H9 (cell line): ENCODE data around the gene CPAMD8. TPM values are rescaled to one million over a fixed set of nuclear protein-coding genes. Genes with fewer than 3 reads are reported as not detected.

Experiments used
- DNase-seq: peaks from one replicate; pipeline ENCODE4 v3.0.0-alpha.2; 2017
- H2AFZ ChIP-seq: one replicate; pipeline ENCODE4 v1.6.1; 2013; ENCODE audit warnings: mild to moderate bottlenecking, low read length, control low read depth, moderate library complexity
- H2AK5ac ChIP-seq: 2 replicates; pipeline ENCODE4 v1.6.1; 2013; ENCODE audit warnings: low read length, control low read depth, mixed read lengths; ENCODE audit not compliant: insufficient read length
- H2BK120ac ChIP-seq: one replicate; pipeline ENCODE4 v1.6.1; 2013; ENCODE audit warnings: low read depth, mild to moderate bottlenecking, low read length, control low read depth, inconsistent platforms; ENCODE audit not compliant: poor library complexity, severe bottlenecking
- H2BK12ac ChIP-seq: 2 replicates; pipeline ENCODE4 v1.6.1; 2013; ENCODE audit warnings: low read length, control low read depth, mixed read lengths, low read depth; ENCODE audit not compliant: insufficient read length
- H2BK15ac ChIP-seq: 2 replicates; pipeline ENCODE4 v1.6.1; 2013; ENCODE audit warnings: low read depth, low read length, control low read depth
- H2BK20ac ChIP-seq: one replicate; pipeline ENCODE4 v1.6.1; 2013; ENCODE audit warnings: low read depth, mild to moderate bottlenecking, low read length, control low read depth, inconsistent platforms; ENCODE audit not compliant: poor library complexity, severe bottlenecking
- H2BK5ac ChIP-seq: 2 replicates; pipeline ENCODE4 v1.6.1; 2013; ENCODE audit warnings: low read length, control low read depth, mixed read lengths; ENCODE audit not compliant: insufficient read length
- H3K14ac ChIP-seq: 2 replicates; pipeline ENCODE4 v1.6.1; 2013; ENCODE audit warnings: low read length, control low read depth; ENCODE audit not compliant: insufficient read depth
- H3K18ac ChIP-seq: 2 replicates; pipeline ENCODE4 v1.6.1; 2013; ENCODE audit warnings: low read depth, mild to moderate bottlenecking, mixed read lengths, low read length, control low read depth; ENCODE audit not compliant: insufficient read length
- H3K23ac ChIP-seq: 2 replicates; pipeline ENCODE4 v1.6.1; 2013; ENCODE audit warnings: low read length, control low read depth, mixed read lengths, low read depth; ENCODE audit not compliant: insufficient read length
- H3K23me2 ChIP-seq: 2 replicates; pipeline ENCODE4 v1.6.1; 2013; ENCODE audit warnings: low read depth, mild to moderate bottlenecking, mixed read lengths, low read length, control low read depth; ENCODE audit not compliant: insufficient read length, poor library complexity, severe bottlenecking
- H3K27ac ChIP-seq: 2 replicates; pipeline ENCODE4 v1.5.1; 2013; ENCODE audit warnings: low read length, control low read depth, mixed read lengths, low read depth; ENCODE audit not compliant: insufficient read length
- H3K27me3 ChIP-seq: 2 replicates; pipeline ENCODE4 v1.6.1; 2013; ENCODE audit warnings: low read length, control low read depth, inconsistent platforms; ENCODE audit not compliant: insufficient read depth
- H3K4ac ChIP-seq: 2 replicates; pipeline ENCODE4 v1.6.1; 2013; ENCODE audit warnings: low read depth, mild to moderate bottlenecking, control low read depth, inconsistent platforms, low read length, moderate library complexity
- H3K4me1 ChIP-seq: 2 replicates; pipeline ENCODE4 v1.6.1; 2013; ENCODE audit warnings: low read length, control low read depth, inconsistent platforms; ENCODE audit not compliant: insufficient read depth
- H3K4me2 ChIP-seq: 2 replicates; pipeline ENCODE4 v1.6.1; 2013; ENCODE audit warnings: low read length, control low read depth, mixed read lengths; ENCODE audit not compliant: insufficient read length, insufficient read depth
- H3K56ac ChIP-seq: 2 replicates; pipeline ENCODE4 v1.6.1; 2013; ENCODE audit warnings: low read depth, mild to moderate bottlenecking, mixed read lengths, low read length, control low read depth; ENCODE audit not compliant: insufficient read length
- H3K79me1 ChIP-seq: 2 replicates; pipeline ENCODE4 v1.6.1; 2013; ENCODE audit warnings: low read depth, mild to moderate bottlenecking, moderate library complexity, low read length, control low read depth, inconsistent platforms; ENCODE audit not compliant: insufficient read depth, poor library complexity, severe bottlenecking
- H3K79me2 ChIP-seq: 2 replicates; pipeline ENCODE4 v1.6.1; 2013; ENCODE audit warnings: low read length, control low read depth, inconsistent platforms; ENCODE audit not compliant: insufficient read depth
- H3K9ac ChIP-seq: 2 replicates; pipeline ENCODE4 v1.6.1; 2013; ENCODE audit warnings: low read length, control low read depth, mixed read lengths; ENCODE audit not compliant: insufficient read length; ENCODE audit errors: extremely low read depth
- H3K9me3 ChIP-seq: one replicate; pipeline ENCODE4 v1.6.1; 2013; ENCODE audit warnings: low read depth, low read length, inconsistent platforms; ENCODE audit not compliant: control insufficient read depth
- H3T11ph ChIP-seq: one replicate; pipeline ENCODE4 v1.6.1; 2013; ENCODE audit warnings: mild to moderate bottlenecking, low read length, control low read depth, inconsistent platforms
- H4K20me1 ChIP-seq: one replicate; pipeline ENCODE4 v1.6.1; 2013; ENCODE audit not compliant: control insufficient read depth, insufficient read length, insufficient read depth
- H4K5ac ChIP-seq: 2 replicates; pipeline ENCODE4 v1.6.1; 2013; ENCODE audit warnings: low read depth, mild to moderate bottlenecking, mixed read lengths, low read length, control low read depth; ENCODE audit not compliant: insufficient read length
- H4K8ac ChIP-seq: replicated peaks from 2 replicates; pipeline ENCODE4 v1.6.1; 2013; ENCODE audit warnings: low read length, control low read depth, mixed read lengths, low read depth; ENCODE audit not compliant: insufficient read length
- H4K91ac ChIP-seq: 2 replicates; pipeline ENCODE4 v1.6.1; 2013; ENCODE audit warnings: low read depth, mild to moderate bottlenecking, moderate library complexity, mixed read lengths, low read length, control low read depth; ENCODE audit not compliant: insufficient read length
- H3K27ac Mint-ChIP-seq, 3 experiments: 2 replicates in 2 of 3; 3 replicates in 1 of 3; pipeline ENCODE4 v1.8.0; 2020 to 2021; ENCODE audit warnings: mixed read lengths in 3 of 3, mild to moderate bottlenecking in 1 of 3, moderate library complexity in 1 of 3
- H3K27me3 Mint-ChIP-seq: 2 replicates; pipeline ENCODE4 v1.8.0; 2021; ENCODE audit warnings: low read depth, mild to moderate bottlenecking, moderate library complexity, mixed read lengths
- H3K36me3 Mint-ChIP-seq, 3 experiments: 2 replicates in 2 of 3; 3 replicates in 1 of 3; pipeline ENCODE4 v1.8.0; 2020 to 2021; ENCODE audit warnings: low read depth in 3 of 3, mixed read lengths in 3 of 3; ENCODE audit not compliant: insufficient read depth in 1 of 3
- H3K4me1 Mint-ChIP-seq, 2 experiments: 2 replicates each; pipeline ENCODE4 v1.8.0; 2020; ENCODE audit warnings: mixed read lengths in 2 of 2
- H3K4me3 Mint-ChIP-seq, 2 experiments: 2 replicates in 1 of 2; 3 replicates in 1 of 2; pipeline ENCODE4 v1.8.0; 2020 to 2021; ENCODE audit warnings: mild to moderate bottlenecking in 2 of 2, mixed read lengths in 2 of 2, moderate library complexity in 1 of 2
- H3K9me3 Mint-ChIP-seq, 2 experiments: 2 replicates in 1 of 2; 3 replicates in 1 of 2; pipeline ENCODE4 v1.8.0; 2020; ENCODE audit warnings: mild to moderate bottlenecking in 2 of 2, mixed read lengths in 2 of 2, moderate library complexity in 1 of 2
- WGBS: extraction: QIAGEN DNeasy Blood & Tissue Kit; methylation state at CpG from one replicate; pipeline ENCODE4 v1.1.7; 2013; ENCODE audit warnings: missing lambda C conversion rate, low lambda C conversion rate, mixed read lengths; ENCODE audit not compliant: insufficient read length; ENCODE audit errors: extremely low coverage; 5-methylcytosine and 5-hydroxymethylcytosine counted together
- total RNA-seq: library from RNA; stranded (reverse); gene quantifications from 2 replicates; pipeline ENCODE4 v1.2.1, GENCODE V29; 2021
- TF ChIP-seq, protein P1 (sequence below): fragments of 200-600 bp; sonication (generic); conservative IDR thresholded peaks from 3 replicates; pipeline ENCODE4 v1.8.0; 2021; ENCODE audit warnings: antibody characterized with exemption, mild to moderate bottlenecking

Gene CPAMD8
- total RNA-seq, 1 experiment from 2014 or later = 12.0 TPM

DNA sequence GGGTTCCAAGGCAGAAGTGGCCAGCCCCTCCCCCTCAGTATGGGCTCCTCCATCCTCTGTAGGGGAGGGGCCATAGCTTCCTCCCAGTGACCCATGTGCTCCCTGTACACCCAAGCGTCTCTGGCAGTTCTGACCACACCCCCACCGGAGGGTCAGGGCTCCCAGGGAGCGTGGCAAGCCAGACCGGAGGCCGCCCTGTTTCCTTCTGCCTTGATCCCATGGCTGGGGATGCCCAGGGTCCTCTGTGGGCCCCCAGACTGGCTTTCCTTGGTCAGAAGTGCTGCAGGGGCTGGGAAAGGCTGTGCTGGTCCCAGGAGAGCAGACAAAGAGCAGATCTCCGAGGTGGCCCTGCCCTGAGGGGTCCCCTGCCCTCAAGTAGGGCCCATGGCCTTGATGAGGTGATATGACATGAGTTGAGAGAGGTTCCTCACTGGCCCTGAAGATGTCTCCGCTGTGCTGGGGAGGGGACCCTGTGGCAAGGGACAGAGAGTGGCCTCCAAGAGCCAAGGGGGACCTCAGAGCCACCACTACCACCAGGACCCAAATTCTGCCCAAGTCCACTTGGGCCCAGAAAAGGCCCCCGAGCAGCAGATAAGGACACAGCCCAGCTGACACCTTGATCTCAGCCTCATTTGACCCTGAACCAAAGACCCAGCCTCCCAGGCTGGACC is 145.6 kb downstream of the CPAMD8 start:
- no peak overlapping the region for H2BK20ac ChIP-seq
- Mint-ChIP-seq H3K9me3 (peaks cover 26 to 31% of the 10 kb centered on the region in 2 experiments), H3K27me3 (peaks cover 5% of the 10 kb centered on the region), H3K36me3 (peaks cover 40 to 57% (median 55%) of the 10 kb centered on the region in 3 experiments), H3K4me3 (no peak overlapping the region), H3K4me1 (no peaks in the 10 kb centered on the region), H3K27ac (no peak overlapping the region)
- no peak overlapping the region for H2BK120ac ChIP-seq
- no peaks in the 10 kb centered on the region for H3K23me2 ChIP-seq
- H3K4me2 ChIP-seq = no peak overlapping the region
- H3T11ph ChIP-seq = no peak overlapping the region
- H4K8ac ChIP-seq = no peak overlapping the region
- no peak overlapping the region for H3K27ac ChIP-seq
- TF ChIP-seq, protein P1, sequence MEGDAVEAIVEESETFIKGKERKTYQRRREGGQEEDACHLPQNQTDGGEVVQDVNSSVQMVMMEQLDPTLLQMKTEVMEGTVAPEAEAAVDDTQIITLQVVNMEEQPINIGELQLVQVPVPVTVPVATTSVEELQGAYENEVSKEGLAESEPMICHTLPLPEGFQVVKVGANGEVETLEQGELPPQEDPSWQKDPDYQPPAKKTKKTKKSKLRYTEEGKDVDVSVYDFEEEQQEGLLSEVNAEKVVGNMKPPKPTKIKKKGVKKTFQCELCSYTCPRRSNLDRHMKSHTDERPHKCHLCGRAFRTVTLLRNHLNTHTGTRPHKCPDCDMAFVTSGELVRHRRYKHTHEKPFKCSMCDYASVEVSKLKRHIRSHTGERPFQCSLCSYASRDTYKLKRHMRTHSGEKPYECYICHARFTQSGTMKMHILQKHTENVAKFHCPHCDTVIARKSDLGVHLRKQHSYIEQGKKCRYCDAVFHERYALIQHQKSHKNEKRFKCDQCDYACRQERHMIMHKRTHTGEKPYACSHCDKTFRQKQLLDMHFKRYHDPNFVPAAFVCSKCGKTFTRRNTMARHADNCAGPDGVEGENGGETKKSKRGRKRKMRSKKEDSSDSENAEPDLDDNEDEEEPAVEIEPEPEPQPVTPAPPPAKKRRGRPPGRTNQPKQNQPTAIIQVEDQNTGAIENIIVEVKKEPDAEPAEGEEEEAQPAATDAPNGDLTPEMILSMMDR = no peak
- H3K23ac ChIP-seq = no peak overlapping the region
- H4K91ac ChIP-seq = no peak overlapping the region
- no peak overlapping the region for H3K14ac ChIP-seq
- peaks cover 10% of the 10 kb centered on the region for H3K9me3 ChIP-seq
- H3K56ac ChIP-seq = no peak overlapping the region
- H2BK12ac ChIP-seq = no peak overlapping the region
- H4K5ac ChIP-seq = no peak overlapping the region
- no peak overlapping the region for H3K4ac ChIP-seq
- H2BK15ac ChIP-seq = no peak overlapping the region
- H3K18ac ChIP-seq = no peak overlapping the region
- H3K79me2 ChIP-seq = no peaks in the 10 kb centered on the region
- H3K79me1 ChIP-seq = no peaks in the 10 kb centered on the region
- no peak overlapping the region for H2AK5ac ChIP-seq
- H4K20me1 ChIP-seq = no peaks in the 10 kb centered on the region
- no peaks in the 10 kb centered on the region for H3K27me3 ChIP-seq
- H2BK5ac ChIP-seq = no peak overlapping the region
- WGBS = no CpG with 5 or more reads among the region's 8 CpGs
- no peak for DNase-seq
- H3K9ac ChIP-seq = no peak overlapping the region
- no peaks in the 10 kb centered on the region for H3K4me1 ChIP-seq
- H2AFZ ChIP-seq = no peak overlapping the region
